Measurements from ENCODE around the gene CYP4F22.
A peak's percentile ranks its signal among the peaks of the same experiment; 100 is the strongest.

DNA sequence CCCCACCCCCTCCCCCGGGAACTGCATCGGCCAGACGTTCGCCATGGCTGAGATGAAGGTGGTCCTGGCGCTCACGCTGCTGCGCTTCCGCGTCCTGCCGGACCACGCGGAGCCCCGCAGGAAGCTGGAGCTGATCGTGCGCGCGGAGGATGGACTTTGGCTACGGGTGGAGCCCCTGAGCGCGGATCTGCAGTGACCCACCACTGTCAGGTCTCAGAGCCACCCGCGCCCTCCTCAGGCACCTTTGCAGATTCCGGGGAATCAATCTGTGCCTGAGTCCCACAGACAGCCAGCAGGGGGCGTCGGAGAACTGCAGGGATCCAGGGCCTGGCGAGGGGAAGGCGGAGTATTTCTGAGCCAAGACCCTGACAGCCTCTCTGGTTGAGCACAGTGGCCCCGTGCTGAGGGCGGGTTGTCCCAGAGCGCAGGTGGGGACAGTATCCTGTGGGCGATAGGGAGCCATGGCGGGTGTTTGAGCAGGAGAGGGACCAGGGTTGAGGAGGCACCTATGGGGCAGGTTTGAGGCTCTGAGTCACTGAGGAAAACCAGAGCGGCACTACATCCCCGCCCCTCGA is 76.3 kb downstream of the CYP4F22 start:
- TF ChIP-seq, protein P1, sequence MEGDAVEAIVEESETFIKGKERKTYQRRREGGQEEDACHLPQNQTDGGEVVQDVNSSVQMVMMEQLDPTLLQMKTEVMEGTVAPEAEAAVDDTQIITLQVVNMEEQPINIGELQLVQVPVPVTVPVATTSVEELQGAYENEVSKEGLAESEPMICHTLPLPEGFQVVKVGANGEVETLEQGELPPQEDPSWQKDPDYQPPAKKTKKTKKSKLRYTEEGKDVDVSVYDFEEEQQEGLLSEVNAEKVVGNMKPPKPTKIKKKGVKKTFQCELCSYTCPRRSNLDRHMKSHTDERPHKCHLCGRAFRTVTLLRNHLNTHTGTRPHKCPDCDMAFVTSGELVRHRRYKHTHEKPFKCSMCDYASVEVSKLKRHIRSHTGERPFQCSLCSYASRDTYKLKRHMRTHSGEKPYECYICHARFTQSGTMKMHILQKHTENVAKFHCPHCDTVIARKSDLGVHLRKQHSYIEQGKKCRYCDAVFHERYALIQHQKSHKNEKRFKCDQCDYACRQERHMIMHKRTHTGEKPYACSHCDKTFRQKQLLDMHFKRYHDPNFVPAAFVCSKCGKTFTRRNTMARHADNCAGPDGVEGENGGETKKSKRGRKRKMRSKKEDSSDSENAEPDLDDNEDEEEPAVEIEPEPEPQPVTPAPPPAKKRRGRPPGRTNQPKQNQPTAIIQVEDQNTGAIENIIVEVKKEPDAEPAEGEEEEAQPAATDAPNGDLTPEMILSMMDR (IDR thresholded peaks at IDR 0.05) = peak; percentile 39 to 86 (median 70)
- no peak for TF ChIP-seq POLR2A (IDR thresholded peaks at IDR 0.05)
